EH (cell line): ENCODE measurements around the gene ABCA2.

Experiments
- DNase-seq: peaks from one replicate; pipeline ENCODE4 v3.0.0-alpha.2; 2015; ENCODE audit warnings: low read depth

Gene ABCA2

DNA sequence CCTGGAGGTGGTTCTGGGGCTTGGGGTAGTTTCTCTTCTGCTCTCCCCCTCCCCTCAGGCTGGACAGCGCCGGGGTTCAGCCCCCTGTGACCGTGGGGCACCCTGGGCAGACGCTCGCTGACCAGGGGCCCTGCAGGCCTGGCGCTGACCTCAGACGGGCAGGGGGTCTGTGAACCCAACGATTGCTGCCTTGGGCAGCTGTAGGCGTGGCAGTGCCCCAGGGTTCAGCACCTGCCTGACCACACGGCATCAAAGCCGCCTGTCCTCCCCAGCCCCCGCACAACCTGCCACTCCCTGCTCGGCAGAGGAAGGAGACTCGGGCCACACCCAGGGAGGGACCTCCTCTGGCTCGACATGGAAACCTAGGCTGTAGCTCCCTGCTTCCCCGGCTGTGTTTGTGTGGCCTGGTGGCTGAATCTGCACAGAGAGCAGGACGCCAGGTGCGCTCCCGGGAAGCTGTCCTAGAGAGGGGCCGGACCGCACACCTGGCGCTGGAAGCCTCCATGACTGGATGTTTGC lies 63.8 kb downstream of the ABCA2 start:
- DNase-seq = no peak

- no peak for DNase-seq
Measured at GRCh38 chr9:136963751-136964150, 64.3 kb downstream of the ABCA2 start.

DNA sequence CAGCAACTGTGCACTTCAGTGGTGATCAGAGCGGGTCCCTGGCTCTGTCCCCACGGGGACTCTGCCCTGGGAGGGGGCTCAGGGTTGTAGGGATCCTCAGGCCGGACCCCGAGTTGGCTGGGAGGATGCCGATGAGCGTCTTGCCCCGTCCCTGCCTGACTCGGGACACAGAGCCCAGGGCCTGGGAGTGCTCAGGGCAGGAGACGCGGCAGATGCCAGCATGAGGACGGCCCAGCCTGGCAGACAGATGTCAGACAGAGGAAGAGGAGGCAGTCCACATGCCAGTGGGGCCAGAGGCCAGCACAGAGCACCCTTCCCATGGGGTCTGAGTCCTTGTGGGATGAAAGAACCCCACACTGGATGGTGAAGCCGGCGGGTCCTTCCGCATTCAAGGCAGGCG lies 64.7 kb downstream of the ABCA2 start:
- no peak for DNase-seq

DNA sequence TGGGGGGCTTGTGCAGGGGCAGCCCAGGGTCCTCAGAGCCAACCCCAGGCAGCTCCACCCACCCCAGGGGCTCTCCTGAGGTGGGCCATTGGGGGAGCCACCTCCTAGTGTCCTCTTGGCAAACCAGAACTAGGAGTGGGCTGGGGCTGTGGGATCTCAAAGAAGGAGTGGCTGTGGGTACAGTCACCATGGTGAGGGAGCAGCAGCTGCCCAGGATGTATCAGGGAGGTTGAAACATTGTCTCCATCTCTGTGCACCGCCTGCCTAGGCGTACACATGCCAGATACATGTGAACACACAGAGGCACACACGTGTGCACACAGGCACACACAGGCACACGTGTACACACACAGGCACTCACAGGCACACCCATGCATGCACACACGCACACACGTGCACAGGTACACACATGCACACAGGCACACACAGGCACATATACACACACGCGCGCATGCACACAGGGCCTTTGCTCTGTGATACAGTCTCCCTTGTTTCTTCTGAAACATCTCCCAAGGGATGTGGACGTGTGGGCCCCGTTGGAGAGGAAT lies 65.3 kb downstream of the ABCA2 start:
- DNase-seq = no peak

DNA sequence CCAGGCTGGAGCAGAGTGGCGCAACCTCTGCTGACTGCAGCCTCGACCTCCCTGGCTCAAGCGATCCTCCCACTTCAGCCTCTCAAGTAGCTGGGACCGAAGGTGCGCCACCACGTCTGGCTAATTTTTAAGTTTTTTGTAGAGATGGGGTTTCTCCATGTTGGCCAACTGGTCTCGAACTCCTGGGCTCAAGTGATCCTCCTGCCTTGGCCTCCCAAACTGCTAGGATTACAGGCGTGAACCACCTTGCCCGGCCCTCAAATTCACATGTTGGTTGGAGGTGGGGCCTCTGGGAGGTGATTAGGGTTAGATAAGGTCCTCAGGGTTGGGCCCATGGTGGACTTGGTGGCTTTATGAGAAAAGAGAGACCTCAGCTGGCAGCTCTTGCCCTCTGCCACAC lies 65.9 kb downstream of the ABCA2 start:
- DNase-seq = no peak

GRCh38 chr9:136961279-136962065 lies 66.6 kb downstream of the ABCA2 start:
- no peak for DNase-seq

- DNase-seq = no peak
Measured at GRCh38 chr9:136960938-136961275, 67.1 kb downstream of the ABCA2 start.

DNA sequence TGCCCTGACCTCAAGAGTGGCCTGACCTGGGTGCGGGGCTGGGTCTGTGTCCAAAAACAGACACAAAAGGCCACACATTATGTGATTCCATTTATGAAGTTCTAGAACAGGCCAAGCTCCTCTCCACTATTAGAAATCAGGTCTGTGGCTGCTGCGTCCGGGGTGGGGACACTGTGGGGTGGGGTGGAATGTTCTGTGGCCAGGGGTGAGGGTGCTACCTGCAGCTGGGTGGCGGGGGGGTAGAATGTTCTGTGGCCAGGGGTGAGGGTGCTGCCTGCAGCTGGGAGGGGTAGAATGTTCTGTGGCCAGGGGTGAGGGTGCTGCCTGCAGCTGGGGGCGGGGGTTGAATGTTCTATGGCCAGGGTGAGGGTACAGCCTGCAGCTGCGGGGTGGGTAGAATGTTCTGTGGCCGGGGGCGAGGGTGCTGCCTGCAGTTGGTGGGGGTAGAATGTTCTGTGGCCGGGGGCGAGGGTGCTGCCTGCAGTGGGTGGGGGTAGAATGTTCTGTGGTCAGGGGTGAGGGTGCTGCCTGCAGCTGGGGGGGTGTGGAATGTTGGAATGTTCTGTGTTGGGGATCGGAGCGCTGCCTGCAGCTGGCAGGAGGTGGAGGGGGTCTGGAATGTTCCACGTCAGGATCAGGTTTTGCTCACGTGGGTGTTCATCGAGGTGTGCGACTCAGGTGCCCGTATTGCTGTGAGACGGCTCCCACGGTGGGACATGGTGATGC lies 67.7 kb downstream of the ABCA2 start:
- DNase-seq = no peak

DNA sequence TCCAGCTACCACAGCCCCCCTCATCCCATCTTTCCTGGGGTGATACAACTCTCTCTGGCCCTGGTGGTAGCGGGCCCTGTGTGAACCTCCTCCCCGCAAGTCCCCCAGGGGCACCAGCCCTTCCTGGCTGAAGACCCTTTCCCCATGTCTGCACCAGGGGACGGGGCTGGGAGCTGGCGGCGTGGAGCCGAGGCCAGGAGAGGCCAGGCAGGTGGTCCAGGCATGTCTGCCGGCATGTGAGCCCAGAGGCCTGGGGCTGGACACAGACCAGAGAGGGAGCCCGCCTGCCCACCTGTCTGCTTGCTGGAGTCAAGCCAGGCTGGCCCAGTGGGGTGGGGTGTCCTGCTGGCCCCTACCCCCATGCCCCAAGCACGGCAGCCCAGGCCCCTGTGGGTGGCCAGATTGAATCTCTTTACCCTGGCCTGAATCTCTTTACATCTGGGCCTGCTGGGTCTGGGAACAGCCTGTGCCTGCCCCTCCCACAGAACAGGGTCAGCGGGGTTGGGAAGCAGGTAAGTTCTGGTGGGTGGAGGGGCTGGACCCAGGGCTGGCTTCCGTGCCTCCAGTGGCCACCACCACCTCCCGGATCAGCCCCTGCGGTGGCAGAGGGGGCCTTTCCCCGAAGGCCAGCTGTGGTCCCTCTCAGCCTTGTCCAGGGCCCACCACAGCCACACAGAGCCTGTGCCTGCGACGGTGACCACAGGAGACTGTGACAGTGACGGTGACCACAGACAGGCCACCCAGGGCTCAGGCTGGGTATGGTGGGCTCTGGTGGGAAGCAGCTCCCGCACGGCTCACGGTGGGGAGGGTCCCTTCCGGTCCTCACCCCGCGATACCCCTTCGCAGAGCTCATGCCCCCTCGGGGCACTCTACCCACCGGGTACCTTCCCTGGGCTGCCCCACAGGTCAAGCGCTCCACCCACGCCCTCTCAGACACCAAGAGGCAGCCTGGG lies 68.9 kb downstream of the ABCA2 start:
- no peak for DNase-seq

- no peak for DNase-seq
Measured at GRCh38 chr9:136958473-136958872, 69.6 kb downstream of the ABCA2 start.

GRCh38 chr9:136957901-136958300 lies 70.1 kb downstream of the ABCA2 start:
- DNase-seq = no peak

GRCh38 chr9:136957461-136957860 lies 70.6 kb downstream of the ABCA2 start:
- no peak for DNase-seq
